A673 (cell line): ENCODE results near the gene FAM169A. TPM values are rescaled to one million over a fixed set of nuclear protein-coding genes. Genes with fewer than 3 reads are reported as not detected.
"Not testable (repeated sequence)": the region's sequence is repeated elsewhere in the genome, so short reads cannot be mapped to it uniquely, and the experiment has no call there.

Experiments used
- BruUV-seq: library from RNA; stranded (reverse); fragments of 400-500 nt; replicated peaks from 2 replicates; lab custom pipeline; 2021; lab: Mats Ljungman, UMichigan
- CTCF ChIA-PET: fragments of 300-600 bp; sonication (Branson Sonifier 250); formaldehyde crosslinking; loops from one replicate; lab custom pipeline; 2022; ENCODE audit warnings: antibody characterized with exemption; lab: Charles Lee
- POLR2A ChIA-PET: fragments of 300-600 bp; sonication (Branson Sonifier 250); formaldehyde crosslinking; loops from one replicate; lab custom pipeline; 2022; ENCODE audit warnings: antibody characterized with exemption; ENCODE audit not compliant: low non-redundant PET; lab: Charles Lee
- DNase-seq: peaks from one replicate; pipeline ENCODE4 v3.0.0-alpha.2; 2015; ENCODE audit warnings: low spot score
- H3K27ac ChIP-seq: fragments of 200-600 bp; sonication (generic); 2 replicates; pipeline ENCODE4 v1.5.1; 2016; ENCODE audit warnings: mixed run types, low read depth, mild to moderate bottlenecking, mixed read lengths, antibody characterized with exemption, low read length; ENCODE audit not compliant: poor library complexity, severe bottlenecking
- H3K27me3 ChIP-seq: fragments of 200-600 bp; sonication (generic); replicated peaks from 2 replicates; pipeline ENCODE4 v1.6.1; 2017; ENCODE audit warnings: mixed run types, low read depth, mild to moderate bottlenecking, mixed read lengths, antibody characterized with exemption, low read length; ENCODE audit not compliant: insufficient read depth, poor library complexity
- H3K36me3 ChIP-seq: fragments of 200-600 bp; sonication (generic); 2 replicates; pipeline ENCODE4 v1.6.1; 2016; ENCODE audit warnings: mixed run types, mild to moderate bottlenecking, mixed read lengths, antibody characterized with exemption, low read length; ENCODE audit not compliant: insufficient read depth, poor library complexity, severe bottlenecking
- H3K4me1 ChIP-seq: fragments of 200-600 bp; sonication (generic); 2 replicates; pipeline ENCODE4 v1.6.1; 2017; ENCODE audit warnings: mixed run types, mild to moderate bottlenecking, mixed read lengths, antibody characterized with exemption, low read length; ENCODE audit not compliant: insufficient read depth, poor library complexity, severe bottlenecking
- H3K4me3 ChIP-seq: fragments of 200-600 bp; sonication (generic); 2 replicates; pipeline ENCODE4 v1.5.1; 2016; ENCODE audit warnings: low read depth, mixed run types, mild to moderate bottlenecking, mixed read lengths, low read length; ENCODE audit not compliant: poor library complexity, severe bottlenecking
- H3K9me3 ChIP-seq: fragments of 200-600 bp; sonication (generic); 2 replicates; pipeline ENCODE4 v1.6.1; 2016; ENCODE audit warnings: mixed run types, low read depth, mild to moderate bottlenecking, mixed read lengths, antibody characterized with exemption, low read length; ENCODE audit not compliant: poor library complexity, severe bottlenecking
- EZH2 ChIP-seq: fragments of 200-600 bp; sonication (generic); IDR thresholded peaks from 2 replicates; pipeline ENCODE4 v1.6.1; 2017; ENCODE audit warnings: borderline replicate concordance, low read depth, mild to moderate bottlenecking, mixed read lengths, antibody characterized with exemption, low read length; ENCODE audit not compliant: poor library complexity, severe bottlenecking
- intact Hi-C: fragments of 100-400 bp; cut with micrococcal nuclease; formaldehyde crosslinking; loops from one replicate; pipeline ENCODE4 v1.10.0; 2022; ENCODE audit not compliant: unreplicated experiment
- total RNA-seq: library from RNA; stranded (reverse); gene quantifications from 2 replicates; pipeline ENCODE4 v1.2.3, GENCODE V29; 2021
- TF ChIP-seq, protein P1 (sequence below): fragments of 300-800, 200-600 bp; sonication (generic); conservative IDR thresholded peaks from 2 replicates; pipeline ENCODE4 v1.5.1; 2017; ENCODE audit warnings: low read depth, mild to moderate bottlenecking, antibody characterized with exemption, low read length, moderate library complexity, mixed read lengths

FAM169A gene
- total RNA-seq, 1 experiment from 2014 or later, result 10.5 TPM

DNA sequence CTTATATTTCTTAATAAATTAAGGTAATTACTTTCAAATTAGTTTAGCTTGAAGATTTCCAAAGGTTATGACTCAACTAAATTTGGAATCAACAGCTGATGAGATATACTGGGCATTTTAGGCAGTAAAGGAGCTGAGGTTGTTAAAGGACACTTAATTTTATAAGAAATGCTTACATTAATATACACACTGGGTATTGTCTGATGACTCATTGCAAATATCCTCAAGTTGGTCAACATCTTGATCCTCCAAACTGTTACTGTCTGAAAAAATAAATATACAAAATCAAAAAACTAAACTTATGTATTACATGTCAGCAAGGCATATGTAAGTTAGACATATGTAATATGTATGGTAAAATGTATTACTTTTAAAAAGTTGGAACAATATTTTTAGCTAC, 102.7 kb downstream of the FAM169A start:
- no peaks in the 10 kb centered on the region for H3K9me3 ChIP-seq
- H3K4me3 ChIP-seq, result no peak overlapping the region
- ChIA-PET CTCF (no interaction called here), POLR2A (no interaction called here)
- H3K36me3 ChIP-seq, result peaks cover 30% of the 10 kb centered on the region
- TF ChIP-seq EZH2, result no peak
- TF ChIP-seq, protein P1, sequence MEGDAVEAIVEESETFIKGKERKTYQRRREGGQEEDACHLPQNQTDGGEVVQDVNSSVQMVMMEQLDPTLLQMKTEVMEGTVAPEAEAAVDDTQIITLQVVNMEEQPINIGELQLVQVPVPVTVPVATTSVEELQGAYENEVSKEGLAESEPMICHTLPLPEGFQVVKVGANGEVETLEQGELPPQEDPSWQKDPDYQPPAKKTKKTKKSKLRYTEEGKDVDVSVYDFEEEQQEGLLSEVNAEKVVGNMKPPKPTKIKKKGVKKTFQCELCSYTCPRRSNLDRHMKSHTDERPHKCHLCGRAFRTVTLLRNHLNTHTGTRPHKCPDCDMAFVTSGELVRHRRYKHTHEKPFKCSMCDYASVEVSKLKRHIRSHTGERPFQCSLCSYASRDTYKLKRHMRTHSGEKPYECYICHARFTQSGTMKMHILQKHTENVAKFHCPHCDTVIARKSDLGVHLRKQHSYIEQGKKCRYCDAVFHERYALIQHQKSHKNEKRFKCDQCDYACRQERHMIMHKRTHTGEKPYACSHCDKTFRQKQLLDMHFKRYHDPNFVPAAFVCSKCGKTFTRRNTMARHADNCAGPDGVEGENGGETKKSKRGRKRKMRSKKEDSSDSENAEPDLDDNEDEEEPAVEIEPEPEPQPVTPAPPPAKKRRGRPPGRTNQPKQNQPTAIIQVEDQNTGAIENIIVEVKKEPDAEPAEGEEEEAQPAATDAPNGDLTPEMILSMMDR, result no peak
- H3K27ac ChIP-seq, result no peak overlapping the region
- intact Hi-C loops, result no loop called here
- DNase-seq, result no peak
- peaks cover 20% of the 10 kb centered on the region for H3K4me1 ChIP-seq
- no peaks in the 10 kb centered on the region for H3K27me3 ChIP-seq
- no TSS peak for BruUV-seq

DNA sequence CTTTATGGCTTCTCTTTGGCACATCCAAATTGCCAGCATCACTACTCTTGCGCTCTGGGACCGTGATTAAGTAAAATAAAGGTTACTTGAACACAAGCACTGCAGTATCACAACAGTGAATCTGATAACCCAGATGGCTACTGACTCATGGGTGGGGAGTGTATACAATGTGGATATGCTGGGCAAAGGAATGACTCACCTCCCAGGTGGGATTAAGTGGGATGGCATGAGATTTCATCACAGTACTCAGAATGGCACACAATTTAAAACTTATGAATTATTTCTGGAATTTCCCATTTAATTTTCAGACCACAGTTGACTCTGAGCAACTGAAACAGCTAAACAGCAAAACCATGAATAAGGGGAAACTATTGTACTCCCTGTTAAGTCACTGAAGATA, 103.6 kb downstream of the FAM169A start:
- no TSS peak for BruUV-seq
- no peak for TF ChIP-seq EZH2
- TF ChIP-seq, protein P1, result no peak
- CTCF ChIA-PET, result no interaction called here
- POLR2A ChIA-PET, result no interaction called here
- no peaks in the 10 kb centered on the region for H3K9me3 ChIP-seq
- DNase-seq, result no peak
- H3K36me3 ChIP-seq, result peaks cover 38% of the 10 kb centered on the region
- intact Hi-C loops, result no loop called here
- H3K27ac ChIP-seq, result no peak overlapping the region
- no peaks in the 10 kb centered on the region for H3K27me3 ChIP-seq
- H3K4me1 ChIP-seq, result peaks cover 13% of the 10 kb centered on the region
- H3K4me3 ChIP-seq, result no peak overlapping the region

DNA sequence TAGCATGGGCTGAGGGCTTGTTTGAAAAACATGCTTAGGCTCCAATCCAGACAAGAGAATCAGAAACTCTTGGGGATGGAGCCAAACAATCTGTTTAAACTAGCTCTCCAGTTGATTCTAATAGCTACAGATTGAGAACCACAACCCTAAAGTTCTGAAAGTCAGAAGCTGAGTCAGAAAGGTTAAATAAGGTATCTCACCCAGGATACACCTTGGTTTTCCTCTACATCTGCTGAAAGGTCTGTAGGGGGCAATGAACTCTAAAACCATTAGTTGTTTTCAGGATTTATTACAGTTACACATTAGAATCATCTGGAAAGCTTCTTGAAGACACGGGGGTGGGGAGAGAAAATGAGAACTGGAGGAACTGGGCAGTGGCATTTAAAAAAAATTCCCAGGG, 104.9 kb downstream of the FAM169A start:
- POLR2A ChIA-PET, result no interaction called here
- H3K27ac ChIP-seq, result no peak overlapping the region
- no peaks in the 10 kb centered on the region for H3K9me3 ChIP-seq
- H3K36me3 ChIP-seq, result peaks cover 51% of the 10 kb centered on the region
- CTCF ChIA-PET, result no interaction called here
- no TSS peak for BruUV-seq
- no peaks in the 10 kb centered on the region for H3K27me3 ChIP-seq
- peaks cover 13% of the 10 kb centered on the region for H3K4me1 ChIP-seq
- TF ChIP-seq, protein P1, result no peak
- TF ChIP-seq EZH2, result no peak
- no peak for DNase-seq
- H3K4me3 ChIP-seq, result no peak overlapping the region
- intact Hi-C loops, result no loop called here

DNA sequence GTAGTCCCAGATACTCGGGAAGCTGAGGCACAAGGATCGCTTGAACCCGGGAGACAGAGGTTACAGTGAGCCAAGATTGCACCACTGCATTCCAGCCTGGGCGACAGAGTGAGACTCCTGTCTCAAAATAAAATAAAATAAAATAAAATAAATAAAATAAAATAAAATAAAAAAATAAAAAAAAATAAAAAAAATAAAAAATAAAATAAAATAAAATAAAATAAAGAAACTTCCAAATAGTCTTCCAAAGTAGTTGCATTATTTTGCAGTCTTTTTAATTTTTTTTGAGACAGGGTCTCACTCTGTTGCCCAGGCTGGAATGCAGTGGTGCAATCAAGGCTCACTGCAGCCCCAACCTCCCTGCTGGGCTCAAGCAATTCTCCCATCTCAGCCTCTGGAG, 117.4 kb downstream of the FAM169A start:
- intact Hi-C loops, BruUV-seq, H3K27ac ChIP-seq, CTCF ChIA-PET, H3K4me1 ChIP-seq, H3K4me3 ChIP-seq, H3K9me3 ChIP-seq, POLR2A ChIA-PET, DNase-seq, H3K27me3 ChIP-seq: not testable (repeated sequence)
- peaks cover 23% of the 10 kb centered on the region for H3K36me3 ChIP-seq
